NT2/D1 (cell line): ENCODE results near the gene BMAL1.

Experiments used
- SUZ12 ChIP-seq: IDR thresholded peaks from 2 replicates; pipeline ENCODE4 v1.6.1; 2011; ENCODE audit not compliant: insufficient read length, insufficient read depth; ENCODE audit errors: extremely low read depth
- YY1 ChIP-seq: IDR thresholded peaks from 2 replicates; pipeline ENCODE4 v1.6.1; 2011; ENCODE audit not compliant: insufficient read length, insufficient read depth
- ZNF274 ChIP-seq: IDR thresholded peaks from 2 replicates; pipeline ENCODE4 v1.6.1; 2011; ENCODE audit warnings: mild to moderate bottlenecking, low read depth, low read length

DNA sequence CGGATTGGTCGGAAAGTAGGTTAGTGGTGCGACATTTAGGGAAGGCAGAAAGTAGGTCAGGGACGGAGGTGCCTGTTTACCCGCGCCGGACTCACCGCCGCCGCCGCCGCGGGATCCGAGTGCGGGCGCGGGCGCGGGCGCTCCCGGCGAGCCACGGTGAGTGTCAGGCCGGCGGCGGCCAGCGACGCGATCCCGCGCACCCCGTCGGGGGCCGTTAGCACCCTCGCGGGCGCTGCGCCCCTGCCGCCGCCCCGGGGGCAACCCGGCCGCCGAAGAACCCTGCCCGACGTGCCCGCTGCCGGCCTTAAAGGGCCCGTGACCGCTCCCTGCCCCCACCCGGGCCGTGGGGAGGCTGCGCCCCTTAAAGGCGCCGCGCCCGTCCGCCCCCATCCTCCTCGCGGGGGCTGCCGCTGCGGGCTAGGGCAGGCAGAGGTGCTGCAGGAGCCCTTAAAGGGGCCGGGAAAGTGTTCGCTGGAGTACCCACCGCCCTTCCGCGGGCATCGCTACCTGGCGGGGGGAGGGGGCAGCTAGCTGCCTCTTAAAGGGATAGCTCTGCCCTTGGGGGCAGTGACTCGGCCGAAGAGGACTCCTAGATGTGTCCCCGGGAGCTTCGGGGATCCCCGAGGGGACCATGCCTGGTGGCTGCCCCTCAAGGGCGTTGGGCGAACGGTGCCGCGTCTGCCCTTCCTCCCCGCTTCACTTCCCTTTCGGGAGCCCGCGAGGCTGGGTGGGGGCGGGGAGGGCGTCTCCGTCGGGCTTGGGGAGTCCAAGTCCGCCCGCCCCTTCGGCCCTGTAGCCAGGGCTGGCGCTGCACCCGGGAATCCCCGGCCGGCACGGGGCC, at the start of gene BMAL1:
- TF ChIP-seq SUZ12 (no peak), YY1 (no peak), ZNF274 (no peak)
